Suprapubic skin (tissue), 4 donors: ENCODE results near the gene TAOK2.

Source experiments
- EP300 ChIP-seq: sonication (generic); formaldehyde crosslinking; IDR thresholded peaks from one replicate; pipeline ENCODE4 v1.6.1; 2017; ENCODE audit warnings: antibody characterized with exemption
- POLR2A ChIP-seq, 2 donors: fragments of 450-650 bp; IDR thresholded peaks; one replicate each; pipeline ENCODE4 v1.6.1; 2017; ENCODE audit warnings: antibody characterized with exemption in 2 of 2, mild to moderate bottlenecking in 2 of 2, moderate library complexity in 2 of 2
- POLR2AphosphoS5 ChIP-seq, 3 donors: sonication (generic); formaldehyde crosslinking; IDR thresholded peaks; one replicate each; pipeline ENCODE4 v1.6.1; 2017; ENCODE audit warnings: antibody characterized with exemption in 3 of 3
- TF ChIP-seq, protein P1 (sequence below), 2 donors: fragments of 200-600 bp in 1 of 2; fragments of 450-650 bp in 1 of 2; sonication (generic) in 1 of 2; IDR thresholded peaks; one replicate each; pipeline ENCODE4 v1.5.1; 2016 to 2019; ENCODE audit warnings: antibody characterized with exemption in 2 of 2, mild to moderate bottlenecking in 1 of 2, moderate library complexity in 1 of 2

DNA sequence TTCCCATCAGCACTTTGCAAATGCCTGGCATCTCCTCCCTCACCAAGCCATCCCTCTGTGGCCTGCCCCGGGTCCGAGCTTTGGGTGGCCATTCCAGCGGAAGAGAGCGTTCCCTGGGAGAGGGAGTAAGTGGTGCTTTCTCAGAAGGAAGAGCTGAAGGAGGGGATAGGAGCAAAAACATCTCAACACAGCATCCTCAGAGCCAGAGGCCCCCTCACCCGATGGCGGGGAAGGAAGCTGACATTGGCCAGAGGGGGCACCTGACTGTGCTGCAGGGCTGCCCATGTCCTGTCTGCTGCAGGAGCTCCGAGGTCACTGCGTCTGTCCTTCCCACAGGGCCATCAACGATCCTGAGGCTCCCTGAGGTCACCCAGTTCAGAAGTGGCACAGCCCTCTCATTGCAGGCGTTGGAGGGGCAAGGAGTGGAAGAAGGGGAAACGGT is 57.8 kb downstream of the TAOK2 start:
- TF ChIP-seq, protein P1, sequence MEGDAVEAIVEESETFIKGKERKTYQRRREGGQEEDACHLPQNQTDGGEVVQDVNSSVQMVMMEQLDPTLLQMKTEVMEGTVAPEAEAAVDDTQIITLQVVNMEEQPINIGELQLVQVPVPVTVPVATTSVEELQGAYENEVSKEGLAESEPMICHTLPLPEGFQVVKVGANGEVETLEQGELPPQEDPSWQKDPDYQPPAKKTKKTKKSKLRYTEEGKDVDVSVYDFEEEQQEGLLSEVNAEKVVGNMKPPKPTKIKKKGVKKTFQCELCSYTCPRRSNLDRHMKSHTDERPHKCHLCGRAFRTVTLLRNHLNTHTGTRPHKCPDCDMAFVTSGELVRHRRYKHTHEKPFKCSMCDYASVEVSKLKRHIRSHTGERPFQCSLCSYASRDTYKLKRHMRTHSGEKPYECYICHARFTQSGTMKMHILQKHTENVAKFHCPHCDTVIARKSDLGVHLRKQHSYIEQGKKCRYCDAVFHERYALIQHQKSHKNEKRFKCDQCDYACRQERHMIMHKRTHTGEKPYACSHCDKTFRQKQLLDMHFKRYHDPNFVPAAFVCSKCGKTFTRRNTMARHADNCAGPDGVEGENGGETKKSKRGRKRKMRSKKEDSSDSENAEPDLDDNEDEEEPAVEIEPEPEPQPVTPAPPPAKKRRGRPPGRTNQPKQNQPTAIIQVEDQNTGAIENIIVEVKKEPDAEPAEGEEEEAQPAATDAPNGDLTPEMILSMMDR (IDR thresholded peaks at IDR 0.05) = no peak
- TF ChIP-seq POLR2A (IDR thresholded peaks at IDR 0.05) = no peak
- no peak for TF ChIP-seq POLR2AphosphoS5 (IDR thresholded peaks at IDR 0.05)
- TF ChIP-seq EP300 = no peak
